GM19438 (cell line): Measurements from ENCODE around the gene INSM1.
"Not testable (repeated sequence)": the region's sequence is repeated elsewhere in the genome, so short reads cannot be mapped to it uniquely, and the experiment has no call there.

ENCODE experiments used
- ATAC-seq: cut with Tn5 transposase; IDR thresholded peaks from one replicate; pipeline ENCODE4 v1.9.1; 2021; ENCODE audit warnings: low read depth; ENCODE audit not compliant: unreplicated experiment

The INSM1 gene

GRCh38 chr20:20367575-20368417 lies at the start of gene INSM1:
INSM1 (plus strand) TSS chr20:20368104; CDS start chr20:20368268, 164 bp downstream.
- ATAC-seq = no peak

DNA sequence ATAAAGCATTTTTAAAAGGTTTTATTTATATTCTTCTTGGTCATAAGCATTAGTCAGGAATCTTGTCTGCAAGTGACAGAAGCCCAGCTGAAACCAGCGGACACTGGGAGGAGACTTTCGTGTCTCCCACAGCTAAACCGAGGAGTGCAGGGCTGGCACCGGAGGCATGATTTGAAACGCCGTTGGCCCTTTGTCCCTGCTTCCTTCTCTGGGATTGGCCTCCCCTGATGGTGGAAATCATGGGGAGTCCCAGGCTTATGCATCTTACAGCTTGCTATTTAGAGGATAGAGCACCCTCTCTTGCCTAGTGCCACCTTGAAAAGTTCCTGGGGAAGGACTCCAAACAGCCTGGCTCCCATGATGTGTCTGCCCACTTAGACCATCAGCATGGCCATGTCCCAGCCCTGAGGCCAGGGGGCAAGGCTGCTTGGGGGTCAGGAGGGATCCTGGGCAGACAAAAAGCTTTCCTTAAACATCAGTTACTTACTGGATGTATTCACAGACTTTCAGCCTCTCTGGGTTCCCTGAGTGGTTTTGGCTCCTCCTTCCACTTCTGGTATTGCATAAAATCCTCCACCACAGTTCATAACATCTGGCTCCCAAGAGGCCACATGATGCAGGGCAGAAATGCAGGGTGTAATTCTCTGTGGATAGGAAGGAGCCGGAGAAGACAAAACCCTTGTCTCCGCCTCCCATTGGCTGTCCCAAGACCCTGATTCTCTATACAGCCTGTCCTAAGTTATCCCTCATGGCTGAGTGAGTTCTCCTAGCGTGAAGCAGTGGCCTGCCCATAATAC lies 49.3 kb upstream of the INSM1 start:
- no peak for ATAC-seq

- ATAC-seq = no peak
Measured at GRCh38 chr20:20321134-20321533, 46.8 kb upstream of the INSM1 start.

- no peak for ATAC-seq
Measured at GRCh38 chr20:20321917-20322316, 46.0 kb upstream of the INSM1 start.

- ATAC-seq = no peak
Measured at GRCh38 chr20:20322912-20323311, 45.0 kb upstream of the INSM1 start.

GRCh38 chr20:20327746-20328145 lies 40.2 kb upstream of the INSM1 start:
- ATAC-seq = no peak

DNA sequence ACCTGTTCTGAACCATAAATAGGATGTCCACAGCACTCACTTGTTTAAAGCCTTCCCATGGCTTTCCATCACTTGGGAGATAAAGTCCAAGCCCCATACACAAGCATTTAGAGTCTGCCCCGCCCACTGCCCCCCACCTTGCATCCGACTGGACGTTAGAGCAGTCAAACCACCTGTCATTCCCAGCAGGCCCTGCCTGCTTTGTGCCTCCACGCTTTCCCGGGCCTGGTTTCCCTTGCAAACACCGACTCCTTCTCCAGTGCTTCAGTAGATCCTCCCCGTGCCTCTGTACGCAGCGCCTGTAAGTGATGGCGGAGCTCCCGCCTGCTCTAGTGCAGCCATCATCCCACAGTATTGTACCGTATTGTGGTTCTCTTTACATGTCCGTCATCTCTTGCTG lies 38.3 kb upstream of the INSM1 start:
- no peak for ATAC-seq

GRCh38 chr20:20331156-20331555 lies 36.7 kb upstream of the INSM1 start:
- no peak for ATAC-seq

- no peak for ATAC-seq
Measured at GRCh38 chr20:20331817-20332216, 36.1 kb upstream of the INSM1 start.

GRCh38 chr20:20333866-20334265 lies 34.0 kb upstream of the INSM1 start:
- peak; percentile 41 for ATAC-seq

DNA sequence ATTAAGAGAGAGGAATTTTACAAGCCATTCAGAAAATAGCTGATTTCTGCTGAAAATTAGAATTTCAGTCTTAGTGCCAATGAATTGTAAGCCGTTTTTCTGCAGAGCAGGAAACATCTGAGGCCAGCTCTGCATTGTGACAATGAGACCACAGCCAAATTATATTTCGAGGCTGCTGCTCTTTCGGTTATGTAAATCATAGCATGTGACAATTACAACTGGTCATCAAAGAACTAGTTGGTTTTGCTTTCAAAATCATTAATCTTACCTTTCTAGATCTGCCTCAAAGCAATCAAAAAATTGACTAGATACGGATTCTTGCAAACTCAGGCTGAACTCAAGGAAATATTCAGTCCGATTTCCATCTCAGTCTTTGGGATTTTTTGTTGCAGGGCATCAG lies 33.4 kb upstream of the INSM1 start:
- ATAC-seq = peak; percentile 89

DNA sequence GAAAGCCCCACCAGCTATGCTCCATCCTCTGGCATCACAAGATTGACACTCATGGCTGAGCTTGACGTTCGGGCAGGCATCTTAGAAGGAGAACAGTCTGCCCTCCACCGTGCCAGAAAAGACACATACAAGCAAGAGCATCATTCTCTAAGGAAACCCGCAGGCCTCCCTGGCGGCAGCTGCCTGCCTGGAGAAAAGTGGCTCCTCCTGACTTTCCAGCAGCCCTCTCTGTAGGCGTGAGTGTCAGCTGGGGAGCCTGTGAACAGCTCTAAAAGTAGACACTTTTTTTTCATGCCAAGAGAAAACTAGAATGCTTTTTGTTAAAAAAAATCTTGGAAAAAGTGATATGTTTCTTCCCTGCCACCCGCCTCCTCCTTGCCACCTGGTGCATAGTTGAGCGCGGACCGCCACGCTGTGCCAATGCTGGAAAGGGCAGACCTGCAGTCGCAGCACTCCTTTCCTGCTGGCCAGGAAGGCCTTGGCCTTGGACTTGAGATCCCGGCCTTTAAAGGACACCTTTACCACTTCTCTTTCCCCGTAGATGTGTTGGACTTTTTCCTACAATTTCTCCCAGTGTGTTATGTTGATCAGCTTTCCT lies 29.7 kb upstream of the INSM1 start:
- ATAC-seq = no peak

DNA sequence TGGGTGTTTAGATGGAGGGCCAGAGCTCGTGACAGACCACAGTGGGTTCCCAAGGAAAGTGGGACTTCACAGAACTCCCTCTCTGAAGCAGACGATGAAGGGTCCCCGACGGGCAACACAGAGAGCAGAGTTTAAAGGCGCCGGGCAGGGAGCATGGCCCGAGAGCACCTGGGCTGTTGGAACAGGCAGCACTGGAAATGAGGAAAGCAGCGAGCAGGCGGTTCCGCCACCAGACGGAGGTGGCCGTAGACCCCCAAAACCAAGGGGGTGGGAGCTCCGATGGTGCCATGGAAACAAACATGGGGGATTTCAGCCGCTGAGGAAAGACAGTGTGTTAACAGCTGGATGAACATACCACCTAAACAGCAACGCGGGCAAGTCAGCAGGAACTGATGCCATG lies 27.5 kb upstream of the INSM1 start:
- ATAC-seq = no peak

GRCh38 chr20:20341371-20341770 lies 26.5 kb upstream of the INSM1 start:
- ATAC-seq = no peak

DNA sequence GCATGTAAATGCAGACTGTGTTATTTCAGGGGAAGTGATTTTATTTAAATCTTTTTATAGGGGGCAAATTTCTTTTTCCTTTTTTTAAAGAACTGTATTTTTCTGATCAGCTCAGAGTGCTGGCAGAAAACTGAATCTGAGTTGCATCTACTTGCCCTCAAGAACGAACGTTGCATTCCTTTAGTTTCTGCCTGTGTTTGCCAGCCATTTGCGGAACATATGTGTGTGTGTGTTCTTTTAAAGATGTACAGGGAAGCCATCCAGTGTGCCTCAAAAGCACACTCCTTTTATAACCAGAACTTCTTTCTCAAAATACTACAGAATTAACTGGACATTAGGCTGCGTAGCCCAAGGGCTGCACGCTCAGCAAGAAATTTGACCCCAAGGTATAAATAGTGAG lies 25.8 kb upstream of the INSM1 start:
- ATAC-seq = no peak

GRCh38 chr20:20343932-20344331 lies 24.0 kb upstream of the INSM1 start:
- ATAC-seq = no peak

DNA sequence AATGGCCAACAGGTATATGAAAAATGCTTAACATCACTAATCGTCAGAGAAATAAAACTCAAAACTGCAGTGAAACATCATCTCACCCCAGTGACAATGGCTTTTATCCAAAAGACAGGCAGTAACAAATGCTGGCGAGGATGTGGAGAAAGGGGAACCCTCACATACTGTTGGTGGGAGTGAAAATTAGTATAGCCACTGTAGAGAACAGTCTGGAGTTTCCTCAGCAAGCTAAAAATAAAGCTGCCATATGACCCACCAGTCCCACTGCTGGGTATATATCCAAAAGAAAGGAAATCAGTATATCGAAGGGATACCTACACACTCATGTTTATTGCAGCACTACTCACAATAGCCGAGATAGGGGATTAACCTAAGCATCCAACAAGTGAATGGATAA lies 23.4 kb upstream of the INSM1 start:
- no peak for ATAC-seq

DNA sequence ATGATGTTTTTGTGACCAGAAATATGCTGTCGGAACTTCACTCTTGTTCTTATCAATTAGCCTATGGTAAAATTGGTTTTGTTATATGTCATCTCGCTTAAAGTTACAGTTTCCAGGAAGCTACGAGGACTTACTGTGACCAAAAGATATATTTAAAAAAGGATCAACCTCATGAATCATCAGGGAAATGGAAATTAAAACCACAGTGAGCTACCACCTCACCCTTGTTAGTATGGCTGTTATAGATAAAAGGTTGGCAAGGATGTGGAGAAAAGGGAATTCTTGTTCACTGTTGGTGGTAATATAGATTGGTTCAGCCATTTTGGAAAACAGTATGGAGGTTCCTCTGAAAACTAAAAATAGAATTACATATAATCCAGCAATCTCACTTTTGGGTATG lies 14.3 kb upstream of the INSM1 start:
- ATAC-seq = no peak

- ATAC-seq = not testable (repeated sequence)
Measured at GRCh38 chr20:20355503-20355902, 12.4 kb upstream of the INSM1 start.

- no peak for ATAC-seq
Measured at GRCh38 chr20:20358801-20359200, 9.1 kb upstream of the INSM1 start.

DNA sequence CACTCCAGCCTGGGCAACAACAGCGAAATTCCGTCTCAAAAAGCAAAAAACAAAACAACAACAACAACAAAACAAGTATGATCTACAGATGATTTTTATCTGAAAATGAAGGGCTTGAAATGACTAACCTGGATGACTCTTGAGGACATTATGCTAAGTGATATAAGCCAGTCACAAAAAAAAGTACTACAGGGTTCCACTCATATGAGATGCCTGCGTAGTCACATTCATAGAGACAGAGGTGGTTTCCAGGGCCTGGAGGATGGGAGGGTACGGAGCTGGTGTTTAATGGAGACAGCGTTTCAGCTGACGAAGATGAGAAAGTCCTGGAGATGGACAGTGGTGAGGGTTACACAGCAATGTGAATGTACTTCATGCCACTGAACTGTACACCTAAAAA lies 8.3 kb upstream of the INSM1 start:
- ATAC-seq = no peak
